ENCODE measurements around the gene NEGR1.

Gene NEGR1

GRCh38 chr1:72122099-72122880 is 160.0 kb downstream of the NEGR1 start:
- no peak overlapping the region for H3K27ac ChIP-seq
- TF ChIP-seq CTCF (IDR thresholded peaks at IDR 0.05) = no peak
- no peak for TF ChIP-seq ZFX (IDR thresholded peaks at IDR 0.05; ENCODE audit: borderline replicate concordance)

GRCh38 chr1:72119491-72119890 is 162.8 kb downstream of the NEGR1 start:
- H3K27ac ChIP-seq = no peak overlapping the region
- no peak for TF ChIP-seq CTCF (IDR thresholded peaks at IDR 0.05)
- no peak for TF ChIP-seq ZFX (IDR thresholded peaks at IDR 0.05; ENCODE audit: borderline replicate concordance)

GRCh38 chr1:72117621-72118020 is 164.7 kb downstream of the NEGR1 start:
- no peak overlapping the region for H3K27ac ChIP-seq
- TF ChIP-seq CTCF (IDR thresholded peaks at IDR 0.05) = no peak
- no peak for TF ChIP-seq ZFX (IDR thresholded peaks at IDR 0.05; ENCODE audit: borderline replicate concordance)

GRCh38 chr1:72115290-72115689 is 167.0 kb downstream of the NEGR1 start:
- H3K27ac ChIP-seq = no peak overlapping the region
- TF ChIP-seq ZFX (IDR thresholded peaks at IDR 0.05; ENCODE audit: borderline replicate concordance) (no peak), CTCF (IDR thresholded peaks at IDR 0.05) (no peak)

- TF ChIP-seq CTCF (IDR thresholded peaks at IDR 0.05) (no peak), ZFX (IDR thresholded peaks at IDR 0.05; ENCODE audit: borderline replicate concordance) (no peak)
- H3K27ac ChIP-seq = no peak overlapping the region
These were observed 170.7 kb downstream of the NEGR1 start for GRCh38 chr1:72111662-72112061.

- no peak for TF ChIP-seq ZFX (IDR thresholded peaks at IDR 0.05; ENCODE audit: borderline replicate concordance)
- TF ChIP-seq CTCF (IDR thresholded peaks at IDR 0.05) = no peak
- H3K27ac ChIP-seq = no peak overlapping the region
These were observed 172.4 kb downstream of the NEGR1 start for GRCh38 chr1:72109916-72110315.

GRCh38 chr1:72105201-72105600 is 177.1 kb downstream of the NEGR1 start:
- no peak overlapping the region for H3K27ac ChIP-seq
- TF ChIP-seq CTCF (IDR thresholded peaks at IDR 0.05) (no peak), ZFX (IDR thresholded peaks at IDR 0.05; ENCODE audit: borderline replicate concordance) (no peak)

Data from 22Rv1 (cell line).